HCT116 (cell line): ENCODE measurements around the gene TBC1D2. TPM values are rescaled to one million over a fixed set of nuclear protein-coding genes. Genes with fewer than 3 reads are reported as not detected.
A peak's percentile ranks its signal among the peaks of the same experiment; 100 is the strongest.

ENCODE experiments used
- ATAC-seq: fragments of 200-7000 bp; cut with Tn5 transposase; 2 replicates; pipeline ENCODE4 v1.9.1; 2020; ENCODE audit warnings: mild to moderate bottlenecking, moderate library complexity
- BruUV-seq: library from RNA; stranded (reverse); fragments of 400-500 nt; replicated peaks from 2 replicates; lab custom pipeline; 2021; lab: Mats Ljungman, UMichigan
- CTCF ChIA-PET: fragments of 300-600 bp; sonication (Branson Sonifier 250); formaldehyde crosslinking; loops from one replicate; lab custom pipeline; 2021; ENCODE audit warnings: antibody characterized with exemption; lab: Charles Lee
- POLR2A ChIA-PET: fragments of 300-600, 350-600 bp; sonication (Branson Sonifier 250); formaldehyde crosslinking; loops from one replicate; lab custom pipeline; 2021; ENCODE audit warnings: antibody characterized with exemption; lab: Charles Lee
- RAD21 ChIA-PET, 2 experiments: fragments of 300-600 bp; sonication (Branson Sonifier 250); formaldehyde crosslinking; loops; one replicate each; lab custom pipeline; 2023; ENCODE audit warnings: low total read pairs in 2 of 2; ENCODE audit not compliant: uncharacterized antibody in 2 of 2, unreplicated experiment in 2 of 2, low non-redundant PET in 1 of 2; lab: Charles Lee
- DNase-seq: peaks from one replicate; pipeline ENCODE4 v3.0.0-alpha.2; 2010; ENCODE audit warnings: low read depth, low spot score
- H2AFZ ChIP-seq: fragments of 200-600 bp; shearing (Covaris generic), sonication (generic); 2 replicates; pipeline ENCODE4 v1.6.1; 2017; ENCODE audit warnings: low read depth, mixed run types, mixed read lengths, antibody characterized with exemption, low read length; ENCODE audit not compliant: poor library complexity, severe bottlenecking
- H3K27ac ChIP-seq: 2 replicates; pipeline ENCODE4 v1.5.1; 2012; ENCODE audit warnings: low read depth, low read length
- H3K27me3 ChIP-seq: fragments of 200-600 bp; sonication (generic); 2 replicates; pipeline ENCODE4 v1.6.1; 2016; ENCODE audit warnings: mixed run types, low read length, mixed read lengths; ENCODE audit not compliant: insufficient read depth
- H3K36me3 ChIP-seq, 2 experiments: fragments of 200-500 bp in 1 of 2; fragments of 200-600 bp in 1 of 2; sonication (Bioruptor generic) in 1 of 2; sonication (generic) in 1 of 2; 2 replicates each; pipeline versions ENCODE4 v1.5.1 to v1.6.1; 2014 to 2016; ENCODE audit warnings: low read length in 2 of 2, inconsistent platforms in 1 of 2, mixed read lengths in 1 of 2, mixed run types in 1 of 2; ENCODE audit not compliant: insufficient read depth in 2 of 2, control insufficient read depth in 1 of 2
- H3K4me1 ChIP-seq, 2 experiments: fragments of 200-600 bp in 1 of 2; sonication (generic) in 1 of 2; 2 replicates each; pipeline versions ENCODE4 v1.5.1 to v1.6.1; 2012 to 2017; ENCODE audit warnings: low read length in 2 of 2, inconsistent platforms in 1 of 2, mild to moderate bottlenecking in 1 of 2, mixed read lengths in 1 of 2, mixed run types in 1 of 2, moderate library complexity in 1 of 2; ENCODE audit not compliant: insufficient read depth in 2 of 2, control insufficient read depth in 1 of 2
- H3K4me2 ChIP-seq: fragments of 200-600 bp; sonication (generic); 2 replicates; pipeline ENCODE4 v1.6.1; 2017; ENCODE audit warnings: mixed run types, low read length, mixed read lengths
- H3K4me3 ChIP-seq, 2 experiments: fragments of 200-600 bp in 1 of 2; sonication (generic) in 1 of 2; replicated peaks in 1 of 2; 2 replicates each; pipeline ENCODE4 v1.5.1; 2011 to 2016; ENCODE audit warnings: low read length in 2 of 2, control low read depth in 1 of 2, low read depth in 1 of 2, mild to moderate bottlenecking in 1 of 2, mixed read lengths in 1 of 2, mixed run types in 1 of 2
- H3K79me2 ChIP-seq: fragments of 200-600 bp; sonication (generic); 2 replicates; pipeline ENCODE4 v1.6.1; 2017; ENCODE audit warnings: mild to moderate bottlenecking, mixed run types, low read length, moderate library complexity, mixed read lengths; ENCODE audit not compliant: insufficient read depth
- H3K9ac ChIP-seq: fragments of 200-600 bp; sonication (generic); 2 replicates; pipeline ENCODE4 v1.6.1; 2016; ENCODE audit warnings: low read length, mixed read lengths
- H3K9me2 ChIP-seq: fragments of 200-600 bp; sonication (generic), shearing (Covaris generic); 2 replicates; pipeline ENCODE4 v1.6.1; 2017; ENCODE audit warnings: mixed run types, mild to moderate bottlenecking, moderate library complexity; ENCODE audit not compliant: insufficient read depth
- H3K9me3 ChIP-seq, 2 experiments: fragments of 200-500 bp in 1 of 2; fragments of 200-600 bp in 1 of 2; sonication (Bioruptor generic) in 1 of 2; sonication (generic) in 1 of 2; 2 replicates each; pipeline ENCODE4 v1.6.1; 2014 to 2017; ENCODE audit warnings: low read length in 2 of 2, mixed read lengths in 2 of 2, inconsistent platforms in 1 of 2, low read depth in 1 of 2, mild to moderate bottlenecking in 1 of 2, mixed run types in 1 of 2, moderate library complexity in 1 of 2; ENCODE audit not compliant: control insufficient read depth in 1 of 2, insufficient read depth in 1 of 2
- H4K20me1 ChIP-seq: fragments of 200-600 bp; sonication (generic), shearing (Covaris generic); 2 replicates; pipeline ENCODE4 v1.6.1; 2017; ENCODE audit warnings: mixed run types, mild to moderate bottlenecking, moderate library complexity; ENCODE audit not compliant: insufficient read depth
- CBX3 ChIP-seq: IDR thresholded peaks from 2 replicates; pipeline ENCODE4 v1.6.1; 2012; ENCODE audit warnings: low read depth
- CEBPB ChIP-seq: IDR thresholded peaks from 2 replicates; pipeline ENCODE4 v1.6.1; 2012; ENCODE audit warnings: low read depth
- FOSL1 ChIP-seq: IDR thresholded peaks from 2 replicates; pipeline ENCODE4 v1.6.1; 2012; ENCODE audit warnings: low read depth
- JUND ChIP-seq: IDR thresholded peaks from 2 replicates; pipeline ENCODE4 v1.6.1; 2012
- POLR2AphosphoS5 ChIP-seq: IDR thresholded peaks from 2 replicates; pipeline ENCODE4 v1.6.1; 2011; ENCODE audit warnings: mild to moderate bottlenecking, low read depth, low read length, moderate library complexity
- SIN3A ChIP-seq: IDR thresholded peaks from 2 replicates; pipeline ENCODE4 v1.6.1; 2012; ENCODE audit warnings: low read depth
- SP1 ChIP-seq: IDR thresholded peaks from 2 replicates; pipeline ENCODE4 v1.6.1; 2012; ENCODE audit warnings: low read depth
- YY1 ChIP-seq: IDR thresholded peaks from 2 replicates; pipeline ENCODE4 v1.6.1; 2011; ENCODE audit warnings: low read length, low read depth, moderate library complexity, mild to moderate bottlenecking; ENCODE audit not compliant: insufficient replicate concordance; ENCODE audit errors: extremely low read depth
- intact Hi-C: fragments of 100-400 bp; cut with micrococcal nuclease; formaldehyde crosslinking; loops from 2 replicates; pipeline ENCODE4 v1.10.0; 2022
- total RNA-seq: library from RNA; stranded (reverse); gene quantifications from one replicate; pipeline ENCODE4 v1.2.1, GENCODE V29; 2021; ENCODE audit not compliant: unreplicated experiment
- TF ChIP-seq, protein P1 (sequence below): IDR thresholded peaks from 2 replicates; pipeline ENCODE4 v1.6.1; 2012
- TF ChIP-seq, protein P2 (sequence below): IDR thresholded peaks from 2 replicates; pipeline ENCODE4 v1.6.1; 2012

TBC1D2 gene
- total RNA-seq, 1 experiment from 2014 or later = 9.8 TPM

- Histone ChIP-seq H3K4me2 (peak overlapping the region; percentile 74), H3K9me3 (no peaks in the 10 kb centered on the region), H3K4me1 (peaks cover 31 to 52% of the 10 kb centered on the region in 2 experiments), H3K27me3 (no peaks in the 10 kb centered on the region), H3K36me3 (peaks cover 0 to 10% of the 10 kb centered on the region in 2 experiments; a peak in 1 of 4 replicates), H4K20me1 (no peaks in the 10 kb centered on the region), H3K27ac (peak overlapping the region; percentile 83), H3K9me2 (no peaks in the 10 kb centered on the region), H2AFZ (no peak overlapping the region), H3K79me2 (no peaks in the 10 kb centered on the region), H3K9ac (peak overlapping the region; percentile 56), H3K4me3 (peak overlapping the region; percentile 2 to 31; a peak in 2 of 4 replicates)
- intact Hi-C loops = no loop called here
- RAD21 ChIA-PET = no interaction called here
- ATAC-seq (peak; percentile 91), DNase-seq (peak; percentile 54)
- CTCF ChIA-PET = no interaction called here
- POLR2A ChIA-PET = no interaction called here
- TF ChIP-seq, protein P1, sequence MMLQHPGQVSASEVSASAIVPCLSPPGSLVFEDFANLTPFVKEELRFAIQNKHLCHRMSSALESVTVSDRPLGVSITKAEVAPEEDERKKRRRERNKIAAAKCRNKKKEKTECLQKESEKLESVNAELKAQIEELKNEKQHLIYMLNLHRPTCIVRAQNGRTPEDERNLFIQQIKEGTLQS = no peak
- peak; percentile 57; the same call in 1 of the 2 replicates for TF ChIP-seq POLR2AphosphoS5
- TF ChIP-seq, protein P2, sequence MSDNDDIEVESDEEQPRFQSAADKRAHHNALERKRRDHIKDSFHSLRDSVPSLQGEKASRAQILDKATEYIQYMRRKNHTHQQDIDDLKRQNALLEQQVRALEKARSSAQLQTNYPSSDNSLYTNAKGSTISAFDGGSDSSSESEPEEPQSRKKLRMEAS = peak; percentile 25; the same call in 1 of the 2 replicates
- peak; percentile 73 for TF ChIP-seq CEBPB
- peak; percentile 50; the same call in 1 of the 2 replicates for TF ChIP-seq CBX3
- TF ChIP-seq SIN3A = peak; percentile 56; the same call in 1 of the 2 replicates
- peak; percentile 39; the same call in 1 of the 2 replicates for TF ChIP-seq FOSL1
- TF ChIP-seq SP1 = peak; percentile 78
- TF ChIP-seq JUND = peak; percentile 65
- no peak for TF ChIP-seq YY1
- BruUV-seq = no TSS peak
Measured at GRCh38 chr9:98222885-98223691, 32.4 kb downstream of the TBC1D2 start.
